H1 (cell line): ENCODE results near the gene PEX26. TPM values are rescaled to one million over a fixed set of nuclear protein-coding genes. Genes with fewer than 3 reads are reported as not detected.

Experiments
- CTCF ChIA-PET: fragments of 300-600 bp; sonication (Branson Sonifier 250); formaldehyde crosslinking; loops from one replicate; lab custom pipeline; 2021; ENCODE audit not compliant: partially characterized antibody; lab: Charles Lee
- POLR2A ChIA-PET: fragments of 300-600 bp; sonication (Branson Sonifier 250); formaldehyde crosslinking; loops from one replicate; lab custom pipeline; 2021; ENCODE audit warnings: inconsistent platforms; ENCODE audit not compliant: partially characterized antibody; lab: Charles Lee
- DNase-seq, 2 experiments: peaks; one replicate each; pipeline versions ENCODE4 v3.0.0 to v3.0.0-alpha.2; 2010 to 2022; ENCODE audit warnings: low spot score in 2 of 2, low read depth in 1 of 2, mixed read lengths in 1 of 2
- FAIRE-seq: peaks from 2 replicates; lab custom pipeline; 2011; peaks lifted over from hg19 to GRCh38; lab: Jason Lieb, UNC
- H2AFZ ChIP-seq: 2 replicates; pipeline ENCODE4 v1.8.1; 2012; ENCODE audit warnings: low read length, inconsistent platforms
- H2AK5ac ChIP-seq: 2 replicates; pipeline ENCODE4 v1.6.1; 2013; ENCODE audit warnings: low read depth, low read length
- H2BK120ac ChIP-seq: replicated peaks from 2 replicates; pipeline ENCODE3; 2013; ENCODE audit warnings: low read depth, low read length, inconsistent platforms
- H2BK12ac ChIP-seq: 2 replicates; pipeline ENCODE4 v1.6.1; 2013; ENCODE audit warnings: low read depth, low read length
- H2BK15ac ChIP-seq: 2 replicates; pipeline ENCODE4 v1.6.1; 2013; ENCODE audit warnings: low read length
- H2BK20ac ChIP-seq: 2 replicates; pipeline ENCODE4 v1.6.1; 2013; ENCODE audit warnings: low read length
- H2BK5ac ChIP-seq: 2 replicates; pipeline ENCODE4 v1.6.1; 2013; ENCODE audit warnings: low read depth, low read length
- H3K14ac ChIP-seq: 2 replicates; pipeline ENCODE4 v1.6.1; 2013; ENCODE audit warnings: inconsistent platforms; ENCODE audit not compliant: insufficient read length
- H3K18ac ChIP-seq: 2 replicates; pipeline ENCODE4 v1.6.1; 2013; ENCODE audit warnings: low read length; ENCODE audit errors: extremely low read depth
- H3K23ac ChIP-seq: 2 replicates; pipeline ENCODE4 v1.6.1; 2013; ENCODE audit warnings: inconsistent platforms; ENCODE audit not compliant: insufficient read length
- H3K23me2 ChIP-seq: 2 replicates; pipeline ENCODE4 v1.6.1; 2013; ENCODE audit warnings: low read depth, low read length
- H3K27ac ChIP-seq: 2 replicates; pipeline ENCODE4 v1.6.1; 2011; ENCODE audit warnings: low read depth, low read length, inconsistent platforms
- H3K27me3 ChIP-seq, 4 experiments: replicated peaks in 1 of 4; 1 replicate in 1 of 4; 2 replicates in 3 of 4; pipeline versions ENCODE4 v1.6.1 to v1.8.1; 2011 to 2013; ENCODE audit warnings: low read length in 3 of 4, mild to moderate bottlenecking in 3 of 4, inconsistent platforms in 2 of 4, mixed read lengths in 2 of 4, moderate library complexity in 1 of 4; ENCODE audit not compliant: control insufficient read depth in 3 of 4, insufficient read depth in 3 of 4; ENCODE audit errors: extremely low read depth in 1 of 4
- H3K36me3 ChIP-seq, 4 experiments: 2 replicates each; pipeline versions ENCODE4 v1.6.1 to v1.8.1; 2011 to 2013; ENCODE audit warnings: mild to moderate bottlenecking in 4 of 4, low read length in 3 of 4, moderate library complexity in 2 of 4, control low read depth in 1 of 4, inconsistent platforms in 1 of 4; ENCODE audit not compliant: insufficient read depth in 4 of 4, control insufficient read depth in 2 of 4
- H3K4ac ChIP-seq: replicated peaks from 2 replicates; pipeline ENCODE3; 2013; ENCODE audit warnings: low read length, low read depth, mixed read lengths, inconsistent platforms; ENCODE audit not compliant: insufficient read length
- H3K4me1 ChIP-seq, 4 experiments: replicated peaks in 1 of 4; 1 replicate in 1 of 4; 2 replicates in 3 of 4; pipeline versions ENCODE4 v1.6.1 to v1.8.1; 2011 to 2013; ENCODE audit warnings: low read length in 3 of 4, inconsistent platforms in 2 of 4, mixed read lengths in 1 of 4; ENCODE audit not compliant: insufficient read depth in 4 of 4, control insufficient read depth in 3 of 4
- H3K4me2 ChIP-seq, 2 experiments: 2 replicates each; pipeline versions ENCODE4 v1.6.1 to v1.8.1; 2011 to 2013; ENCODE audit warnings: low read depth in 2 of 2, low read length in 2 of 2, control low read depth in 1 of 2, inconsistent platforms in 1 of 2, mild to moderate bottlenecking in 1 of 2; ENCODE audit not compliant: insufficient read depth in 1 of 2
- H3K4me3 ChIP-seq, 4 experiments: fragments of 200-600, 300-600 bp in 1 of 4; sonication (generic), shearing (Covaris generic), sonication (Bioruptor Twin) in 1 of 4; 2 replicates each; pipeline versions ENCODE4 v1.5.1 to v1.8.1; 2011 to 2016; ENCODE audit warnings: low read length in 4 of 4, low read depth in 3 of 4, control low read depth in 2 of 4, inconsistent platforms in 2 of 4, mild to moderate bottlenecking in 2 of 4, mixed read lengths in 1 of 4, moderate library complexity in 1 of 4; ENCODE audit not compliant: insufficient read depth in 2 of 4; ENCODE audit errors: extremely low read depth in 1 of 4
- H3K56ac ChIP-seq: replicated peaks from 2 replicates; pipeline ENCODE3; 2013; ENCODE audit warnings: low read depth, mild to moderate bottlenecking, mixed read lengths, low read length, inconsistent platforms; ENCODE audit not compliant: insufficient read length
- H3K79me1 ChIP-seq: 2 replicates; pipeline ENCODE4 v1.6.1; 2013; ENCODE audit warnings: low read depth, low read length, control low read depth
- H3K79me2 ChIP-seq, 2 experiments: 2 replicates each; pipeline versions ENCODE4 v1.6.1 to v1.8.1; 2012 to 2013; ENCODE audit warnings: low read length in 2 of 2, mild to moderate bottlenecking in 2 of 2, inconsistent platforms in 1 of 2; ENCODE audit not compliant: insufficient read depth in 2 of 2, control insufficient read depth in 1 of 2
- H3K9ac ChIP-seq, 4 experiments: replicated peaks in 1 of 4; 1 replicate in 1 of 4; 2 replicates in 3 of 4; pipeline versions ENCODE4 v1.6.1 to v1.8.1; 2011 to 2013; ENCODE audit warnings: low read depth in 3 of 4, low read length in 3 of 4, control low read depth in 2 of 4, mild to moderate bottlenecking in 2 of 4, moderate library complexity in 2 of 4, inconsistent platforms in 1 of 4; ENCODE audit errors: extremely low read depth in 1 of 4
- H3K9me3 ChIP-seq, 2 experiments: 2 replicates each; pipeline versions ENCODE4 v1.6.1 to v1.8.1; 2012 to 2013; ENCODE audit warnings: mild to moderate bottlenecking in 2 of 2, moderate library complexity in 2 of 2, control low read depth in 1 of 2, inconsistent platforms in 1 of 2, low read depth in 1 of 2, low read length in 1 of 2, mixed read lengths in 1 of 2; ENCODE audit not compliant: insufficient read depth in 2 of 2
- H4K20me1 ChIP-seq, 2 experiments: replicated peaks in 1 of 2; 2 replicates each; pipeline versions ENCODE3 to v1.8.1; 2011 to 2013; ENCODE audit warnings: inconsistent platforms in 2 of 2, low read length in 2 of 2, mild to moderate bottlenecking in 1 of 2; ENCODE audit not compliant: insufficient read depth in 2 of 2, control insufficient read depth in 1 of 2
- H4K5ac ChIP-seq: 2 replicates; pipeline ENCODE4 v1.6.1; 2013; ENCODE audit warnings: low read length, low read depth, mixed read lengths, inconsistent platforms; ENCODE audit not compliant: insufficient read length
- H4K8ac ChIP-seq: 2 replicates; pipeline ENCODE4 v1.8.0; 2013; ENCODE audit warnings: mild to moderate bottlenecking, moderate library complexity, low read length, inconsistent platforms; ENCODE audit not compliant: insufficient read depth; ENCODE audit errors: extremely low read depth
- H4K91ac ChIP-seq: replicated peaks from 2 replicates; pipeline ENCODE3; 2013; ENCODE audit warnings: low read length, mixed read lengths, inconsistent platforms; ENCODE audit not compliant: insufficient read length
- CHD1 ChIP-seq: IDR thresholded peaks from 2 replicates; pipeline ENCODE4 v1.6.1; 2012; ENCODE audit warnings: low read depth, low read length, improper control_type of control experiment
- CREB1 ChIP-seq: IDR thresholded peaks from 2 replicates; pipeline ENCODE4 v1.6.1; 2012; ENCODE audit warnings: inconsistent platforms
- HDAC6 ChIP-seq: IDR thresholded peaks from one replicate; pipeline ENCODE4 v1.7.1; 2012; ENCODE audit warnings: low read depth, mild to moderate bottlenecking, inconsistent platforms, low read length, moderate library complexity
- KDM1A ChIP-seq: fragments of 200-600, 300-600 bp; sonication (generic); IDR thresholded peaks from 2 replicates; pipeline ENCODE4 v1.7.1; 2016; ENCODE audit warnings: mild to moderate bottlenecking, low read length, borderline replicate concordance
- MAFK ChIP-seq: IDR thresholded peaks from 2 replicates; pipeline ENCODE4 v1.6.1; 2012; ENCODE audit warnings: low read depth, mild to moderate bottlenecking, improper control_type of control experiment, low read length
- POU5F1 ChIP-seq: IDR thresholded peaks from 2 replicates; pipeline ENCODE4 v1.6.1; 2011; ENCODE audit warnings: low read depth, mild to moderate bottlenecking, low read length, moderate library complexity
- TBP ChIP-seq: IDR thresholded peaks from 2 replicates; pipeline ENCODE4 v1.6.1; 2011; ENCODE audit warnings: low read depth, low read length, improper control_type of control experiment
- YY1 ChIP-seq: IDR thresholded peaks from 2 replicates; pipeline ENCODE4 v1.6.1; 2011; ENCODE audit warnings: low read depth, mild to moderate bottlenecking, low read length
- WGBS, 2 experiments: shearing (Covaris generic) in 1 of 2; methylation state at CpG; one replicate each; pipeline versions ENCODE4 v1.1.6 to v1.1.7; 2013 to 2015; ENCODE audit warnings: low lambda C conversion rate in 2 of 2, mixed read lengths in 2 of 2, inconsistent platforms in 1 of 2, low coverage in 1 of 2, missing lambda C conversion rate in 1 of 2; ENCODE audit not compliant: insufficient replicate concordance in 2 of 2, insufficient coverage in 1 of 2, insufficient read length in 1 of 2; ENCODE audit errors: extremely low coverage in 1 of 2, missing lambda C conversion rate in 1 of 2; 5-methylcytosine and 5-hydroxymethylcytosine counted together
- polyA plus RNA-seq, 7 experiments: library from polyadenylated mRNA; depleted of rRNA in 3 of 7; stranded (reverse) in 5 of 7; unstranded in 2 of 7; fragments of >200 nt in 5 of 7; fragments of 200-250 nt in 2 of 7; gene quantifications; 1 replicate in 5 of 7; 2 replicates in 1 of 7; 4 replicates in 1 of 7; pipeline versions ENCODE4 v1.2.1 to v1.2.3, GENCODE V29; 2011 to 2013; ENCODE audit warnings: missing spikeins in 2 of 7, mixed read lengths in 2 of 7
- total RNA-seq: library from RNA; stranded (reverse); fragmentation: NEBNext Ultra II Directional; extraction: Animal tissue kit (Norgen Biotek cat#: 25700); gene quantifications from 2 replicates; pipeline ENCODE4 v1.2.1, GENCODE V29; 2021

Gene PEX26
- total and polyA plus RNA-seq, 2 of the 8 experiments (the other 6 are each of a cell fraction or from before 2014, with no cell fraction given): 33.1 to 49.0 TPM

DNA sequence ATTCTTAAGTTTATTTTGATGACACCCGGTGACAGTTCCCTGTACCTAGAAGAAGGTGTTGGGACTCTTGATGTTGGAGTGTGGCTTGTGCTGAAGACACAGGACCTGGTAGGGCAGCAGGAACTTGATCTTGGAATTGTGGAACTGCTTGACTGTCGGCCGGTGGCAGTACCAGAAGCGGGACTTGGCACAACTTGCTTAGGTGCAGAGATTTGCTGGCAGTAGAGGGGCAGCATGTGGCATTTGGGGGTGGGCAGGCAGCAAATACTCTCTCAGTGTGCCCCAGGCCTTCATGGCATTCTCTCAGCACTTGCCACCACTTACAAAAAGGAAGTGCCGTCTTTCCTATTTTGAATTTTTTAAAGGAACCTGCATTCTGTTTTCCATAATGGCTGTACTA, 3.6 kb downstream of the PEX26 start:
- no peak overlapping the region for H3K4ac ChIP-seq
- H3K56ac ChIP-seq: no peak overlapping the region
- H2BK5ac ChIP-seq: no peak overlapping the region
- no peak overlapping the region for H3K27ac ChIP-seq
- H2BK20ac ChIP-seq: no peak overlapping the region
- H4K5ac ChIP-seq: no peak overlapping the region
- no peaks in the 10 kb centered on the region for H3K27me3 ChIP-seq
- H3K23me2 ChIP-seq: peaks cover 2% of the 10 kb centered on the region; the same call in 1 of the 2 replicates
- H2BK120ac ChIP-seq: no peak overlapping the region
- TF ChIP-seq CREB1 (no peak), MAFK (no peak), YY1 (no peak), HDAC6 (no peak), CHD1 (no peak), KDM1A (no peak), POU5F1 (no peak), TBP (no peak)
- TF ChIP-seq, all 59 proteins: peak for 0
- Histone ChIP-seq H3K79me1 (peaks cover 9% of the 10 kb centered on the region), H2BK12ac (no peak overlapping the region), H3K14ac (no peak overlapping the region), H4K91ac (no peak overlapping the region), H2BK15ac (no peak overlapping the region), H3K23ac (no peak overlapping the region), H4K8ac (no peak overlapping the region; the same call in 1 of the 2 replicates), H2AFZ (no peak overlapping the region), H3K18ac (no peak overlapping the region), H3K4me2 (no peak overlapping the region), H3K9ac (no peak overlapping the region), H3K36me3 (peaks cover 13 to 31% (median 20%) of the 10 kb centered on the region in 4 experiments; a peak in 7 of 8 replicates), H3K9me3 (no peaks in the 10 kb centered on the region), H3K4me1 (0 out of 7 replicates have a peak, but pooled peaks cover 0 to 3% (median 0%) of the 10 kb centered on the region in 4 experiments), H2AK5ac (no peak overlapping the region), H4K20me1 (peaks cover 2 to 3% of the 10 kb centered on the region in 2 experiments), H3K4me3 (no peak overlapping the region), H3K79me2 (peaks cover 0 to 36% of the 10 kb centered on the region in 2 experiments; a peak in 3 of 4 replicates)
- 91% methylated on average over 5 of the region's 5 CpGs; no CpG with 5 or more reads in 1 of the 2 experiments for WGBS, 2 experiments
- DNase-seq: no peak
- ChIA-PET CTCF (no interaction called here), POLR2A (no interaction called here)
- no peak for FAIRE-seq
